Mesenchymal stem cell (in vitro differentiated cells and primary cell): ENCODE data around the gene ATP6V1G2.

Source experiments
- DNase-seq: peaks from one replicate; pipeline ENCODE4 v3.0.0-alpha.2; 2013
- H2AFZ ChIP-seq: one replicate; pipeline ENCODE4 v1.6.1; 2013; ENCODE audit warnings: low read depth, mild to moderate bottlenecking, control low read depth, inconsistent platforms, low read length, moderate library complexity
- H2AK5ac ChIP-seq: 2 replicates; pipeline ENCODE4 v1.6.1; 2013; ENCODE audit warnings: low read length, moderate library complexity, mild to moderate bottlenecking, inconsistent platforms; ENCODE audit not compliant: severe bottlenecking
- H2BK120ac ChIP-seq: one replicate; pipeline ENCODE4 v1.6.1; 2013; ENCODE audit warnings: low read depth, mild to moderate bottlenecking, inconsistent platforms, low read length, moderate library complexity
- H2BK12ac ChIP-seq, 2 experiments: one replicate each; pipeline ENCODE4 v1.6.1; 2013; ENCODE audit warnings: inconsistent platforms in 2 of 2, low read length in 2 of 2, mild to moderate bottlenecking in 2 of 2, moderate library complexity in 2 of 2, control low read depth in 1 of 2
- H2BK15ac ChIP-seq: one replicate; pipeline ENCODE4 v1.6.1; 2013; ENCODE audit warnings: mild to moderate bottlenecking, low read depth, inconsistent platforms; ENCODE audit not compliant: poor library complexity, severe bottlenecking
- H2BK5ac ChIP-seq: 2 replicates; pipeline ENCODE4 v1.6.1; 2013; ENCODE audit warnings: low read depth, mild to moderate bottlenecking, low read length, control low read depth, inconsistent platforms; ENCODE audit not compliant: poor library complexity, severe bottlenecking
- H3K14ac ChIP-seq, 2 experiments: one replicate each; pipeline ENCODE4 v1.6.1; 2013; ENCODE audit warnings: inconsistent platforms in 2 of 2, low read length in 2 of 2, control low read depth in 1 of 2, mild to moderate bottlenecking in 1 of 2, moderate library complexity in 1 of 2
- H3K18ac ChIP-seq, 2 experiments: one replicate each; pipeline ENCODE4 v1.6.1; 2013; ENCODE audit warnings: inconsistent platforms in 2 of 2, low read length in 2 of 2, control low read depth in 1 of 2, low read depth in 1 of 2, mild to moderate bottlenecking in 1 of 2
- H3K23ac ChIP-seq, 2 experiments: one replicate each; pipeline ENCODE4 v1.6.1; 2013; ENCODE audit warnings: inconsistent platforms in 2 of 2, low read length in 2 of 2, mild to moderate bottlenecking in 2 of 2, moderate library complexity in 2 of 2, control low read depth in 1 of 2
- H3K27ac ChIP-seq: 2 replicates; pipeline ENCODE4 v1.5.1; 2013; ENCODE audit warnings: mild to moderate bottlenecking, moderate library complexity, low read length, control low read depth, inconsistent platforms; ENCODE audit not compliant: poor library complexity, severe bottlenecking
- H3K27me3 ChIP-seq, 2 experiments: 2 replicates each; pipeline versions ENCODE4 v1.6.1 to v1.7.0; 2013; ENCODE audit warnings: low read length in 2 of 2, mild to moderate bottlenecking in 2 of 2, moderate library complexity in 2 of 2, control low read depth in 1 of 2, inconsistent platforms in 1 of 2; ENCODE audit not compliant: control insufficient read depth in 1 of 2, insufficient read depth in 1 of 2
- H3K36me3 ChIP-seq, 2 experiments: 2 replicates each; pipeline versions ENCODE4 v1.6.1 to v1.7.0; 2013; ENCODE audit warnings: low read length in 2 of 2, control low read depth in 1 of 2, inconsistent platforms in 1 of 2, low read depth in 1 of 2, mild to moderate bottlenecking in 1 of 2; ENCODE audit not compliant: insufficient read depth in 2 of 2, control insufficient read depth in 1 of 2
- H3K4ac ChIP-seq, 2 experiments: one replicate each; pipeline ENCODE4 v1.6.1; 2013; ENCODE audit warnings: inconsistent platforms in 2 of 2, low read length in 2 of 2, mild to moderate bottlenecking in 2 of 2, moderate library complexity in 2 of 2, control low read depth in 1 of 2, low read depth in 1 of 2
- H3K4me1 ChIP-seq: 2 replicates; pipeline ENCODE4 v1.6.1; 2013; ENCODE audit warnings: low read depth, low read length, control low read depth; ENCODE audit not compliant: control insufficient read depth, insufficient read depth
- H3K4me2 ChIP-seq: 2 replicates; pipeline ENCODE4 v1.6.1; 2013; ENCODE audit warnings: low read length, mild to moderate bottlenecking, inconsistent platforms; ENCODE audit not compliant: poor library complexity, severe bottlenecking
- H3K4me3 ChIP-seq, 2 experiments: 2 replicates each; pipeline versions ENCODE4 v1.5.1 to v1.7.0; 2013; ENCODE audit warnings: low read length in 2 of 2, mild to moderate bottlenecking in 2 of 2, control low read depth in 1 of 2, low read depth in 1 of 2; ENCODE audit not compliant: insufficient read depth in 1 of 2
- H3K79me1 ChIP-seq: replicated peaks from 2 replicates; pipeline ENCODE4 v1.6.1; 2013; ENCODE audit warnings: mild to moderate bottlenecking, control low read depth, low read length, inconsistent platforms; ENCODE audit not compliant: poor library complexity, severe bottlenecking
- H3K9ac ChIP-seq: 2 replicates; pipeline ENCODE4 v1.7.0; 2013; ENCODE audit warnings: mild to moderate bottlenecking, low read length, moderate library complexity
- H3K9me3 ChIP-seq: 2 replicates; pipeline ENCODE4 v1.7.0; 2013; ENCODE audit warnings: mild to moderate bottlenecking, low read length; ENCODE audit not compliant: control insufficient read depth
- H4K8ac ChIP-seq: one replicate; pipeline ENCODE4 v1.6.1; 2013; ENCODE audit warnings: inconsistent platforms, mild to moderate bottlenecking, low read length, moderate library complexity
- H4K91ac ChIP-seq: one replicate; pipeline ENCODE4 v1.6.1; 2013; ENCODE audit warnings: mild to moderate bottlenecking, low read length, inconsistent platforms
- WGBS: methylation state at CpG from one replicate; pipeline ENCODE4 v1.1.7; 2013; ENCODE audit warnings: mixed read lengths; 5-methylcytosine and 5-hydroxymethylcytosine counted together

Gene ATP6V1G2

DNA sequence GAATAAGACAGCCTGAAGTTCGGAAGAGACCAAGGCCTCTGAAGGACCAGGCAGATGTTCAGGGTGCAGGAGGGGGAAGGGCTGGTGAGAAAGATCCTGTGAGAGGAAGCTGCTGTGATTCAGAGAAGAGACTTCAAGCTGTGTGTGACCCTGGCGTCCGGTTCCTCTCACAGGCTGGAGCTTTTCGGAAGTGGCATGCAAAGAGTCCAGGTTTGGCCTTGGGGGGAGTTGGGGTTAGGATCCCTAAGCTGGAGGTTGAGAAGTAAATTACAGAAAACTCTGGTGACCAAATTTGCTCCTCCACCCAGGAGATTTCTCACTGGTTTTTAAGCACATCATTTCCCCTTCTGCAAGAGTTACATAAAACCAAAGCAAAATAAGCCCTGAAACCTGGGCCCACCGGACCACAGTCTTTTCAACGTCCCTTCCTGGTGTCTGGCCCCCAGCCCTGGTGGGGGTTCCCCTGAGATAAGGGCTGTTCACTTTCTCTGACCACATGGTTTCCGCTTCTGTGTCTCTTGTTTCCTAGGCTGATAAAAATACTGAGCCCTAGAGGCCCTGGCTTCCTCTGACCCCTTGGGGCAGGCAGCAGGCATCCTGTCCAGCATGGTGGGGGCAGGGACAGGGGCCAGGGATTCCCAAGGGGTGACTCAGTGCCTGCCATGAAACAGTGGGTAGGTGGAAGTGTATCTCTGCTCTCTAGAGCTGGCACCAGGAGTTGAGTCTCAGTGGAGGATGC lies 13.7 kb upstream of the ATP6V1G2 start:
- Histone ChIP-seq H3K4ac (peak overlapping the region; percentile 5 to 78), H3K4me1 (peaks cover 25% of the 10 kb centered on the region), H3K27me3 (no peaks in the 10 kb centered on the region), H3K14ac (peak overlapping the region in 1 of 2 experiments; percentile 6), H2AK5ac (peak overlapping the region; percentile 9), H3K27ac (peak overlapping the region; percentile 85), H3K79me1 (peaks cover 20% of the 10 kb centered on the region), H3K9ac (peak overlapping the region; percentile 18), H3K18ac (peak overlapping the region; percentile 93 to 95), H3K4me2 (no peak overlapping the region), H3K36me3 (peaks cover 31 to 52% of the 10 kb centered on the region in 2 experiments), H2AFZ (no peak overlapping the region), H4K8ac (peak overlapping the region; percentile 65), H3K23ac (no peak overlapping the region), H2BK15ac (no peak overlapping the region), H3K4me3 (no peak overlapping the region), H2BK5ac (peak overlapping the region; percentile 49), H2BK12ac (peak overlapping the region; percentile 7 to 93), H4K91ac (peak overlapping the region; percentile 70), H3K9me3 (no peaks in the 10 kb centered on the region), H2BK120ac (peak overlapping the region; percentile 96)
- DNase-seq = peak; percentile 80
- 2% methylated on average over 7 of the region's 7 CpGs for WGBS

DNA sequence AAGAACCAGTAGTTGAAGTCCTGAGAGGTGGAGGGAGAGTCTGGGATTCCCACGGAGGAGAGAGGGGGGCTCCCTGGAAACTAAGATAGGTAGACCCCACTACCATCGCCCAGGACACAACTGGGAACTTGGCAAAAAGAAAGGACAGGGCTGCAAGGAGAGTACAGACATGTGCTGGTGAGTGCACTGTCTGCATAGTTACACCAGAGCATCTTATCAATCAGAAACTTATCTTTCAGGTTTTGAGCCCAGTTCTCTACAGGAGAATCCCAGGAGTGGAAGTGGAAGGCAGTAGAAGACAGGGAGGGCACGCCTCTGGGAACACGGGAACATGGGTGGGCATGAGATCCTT lies 13.2 kb upstream of the ATP6V1G2 start:
- peaks cover 20% of the 10 kb centered on the region for H3K79me1 ChIP-seq
- WGBS = 55% methylated on average over 4 of the region's 4 CpGs

GRCh38 chr6:31558631-31559500 lies 12.5 kb upstream of the ATP6V1G2 start:
- H4K8ac ChIP-seq = peak overlapping the region; percentile 79
- H3K9ac ChIP-seq = no peak overlapping the region
- H2BK5ac ChIP-seq = peak overlapping the region; percentile 48
- H3K14ac ChIP-seq = peak overlapping the region in 1 of 2 experiments; percentile 45
- no peak overlapping the region for H3K23ac ChIP-seq
- 80% methylated on average over 14 of the region's 14 CpGs for WGBS
- H3K4me1 ChIP-seq = peaks cover 25% of the 10 kb centered on the region
- H3K4ac ChIP-seq = peak overlapping the region; percentile 5 to 93
- peak overlapping the region; percentile 85 for H3K27ac ChIP-seq
- H3K79me1 ChIP-seq = peaks cover 22% of the 10 kb centered on the region
- peak overlapping the region; percentile 57 for H2AK5ac ChIP-seq
- peak overlapping the region; percentile 59 to 93 for H2BK12ac ChIP-seq
- H3K4me3 ChIP-seq = no peak overlapping the region
- H3K4me2 ChIP-seq = no peak overlapping the region
- peak overlapping the region; percentile 96 for H2BK120ac ChIP-seq
- peak overlapping the region; percentile 98 for H2BK15ac ChIP-seq
- peaks cover 31 to 64% of the 10 kb centered on the region in 2 experiments for H3K36me3 ChIP-seq
- H3K18ac ChIP-seq = peak overlapping the region; percentile 93 to 95
- no peaks in the 10 kb centered on the region for H3K27me3 ChIP-seq
- no peaks in the 10 kb centered on the region for H3K9me3 ChIP-seq
- H2AFZ ChIP-seq = no peak overlapping the region
- H4K91ac ChIP-seq = peak overlapping the region; percentile 93
- DNase-seq = peak; percentile 40

More for the DNA sequence above, 13.2 kb upstream of the ATP6V1G2 start:
- Histone ChIP-seq H2BK120ac (peak overlapping the region; percentile 96), H3K4me1 (peaks cover 25% of the 10 kb centered on the region), H3K14ac (peak overlapping the region in 1 of 2 experiments; percentile 6), H4K91ac (peak overlapping the region; percentile 45), H3K9ac (peak overlapping the region; percentile 18), H3K27me3 (no peaks in the 10 kb centered on the region), H3K4me2 (no peak overlapping the region), H2AFZ (no peak overlapping the region), H3K36me3 (peaks cover 31 to 56% of the 10 kb centered on the region in 2 experiments), H3K4me3 (no peak overlapping the region), H3K23ac (peak overlapping the region in 1 of 2 experiments; percentile 61), H2BK15ac (peak overlapping the region; percentile 91), H3K9me3 (no peaks in the 10 kb centered on the region), H4K8ac (peak overlapping the region; percentile 20), H2AK5ac (peak overlapping the region; percentile 57), H3K18ac (peak overlapping the region; percentile 93 to 95), H2BK12ac (peak overlapping the region; percentile 59 to 93), H3K4ac (peak overlapping the region; percentile 5), H2BK5ac (peak overlapping the region; percentile 48), H3K27ac (peak overlapping the region; percentile 85)
- DNase-seq = no peak

DNA sequence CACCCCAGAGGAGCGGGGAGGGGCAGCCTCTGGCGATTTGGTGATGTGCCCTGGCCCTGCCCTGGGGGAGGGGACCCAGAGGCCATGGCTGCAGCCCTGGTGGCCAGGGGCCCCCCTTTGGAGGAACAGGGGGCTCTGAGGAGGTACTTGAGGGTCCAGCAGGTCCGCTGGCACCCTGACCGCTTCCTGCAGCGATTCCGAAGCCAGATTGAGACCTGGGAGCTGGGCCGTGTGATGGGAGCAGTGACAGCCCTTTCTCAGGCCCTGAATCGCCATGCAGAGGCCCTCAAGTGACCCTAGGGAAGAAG lies 11.9 kb upstream of the ATP6V1G2 start:
- Histone ChIP-seq H2BK12ac (peak overlapping the region; percentile 59 to 82), H3K27ac (no peak overlapping the region), H3K27me3 (no peaks in the 10 kb centered on the region), H4K8ac (peak overlapping the region; percentile 79), H2AFZ (no peak overlapping the region), H2AK5ac (peak overlapping the region; percentile 34), H3K9ac (no peak overlapping the region), H3K23ac (no peak overlapping the region), H2BK120ac (peak overlapping the region; percentile 96), H3K4me1 (peaks cover 25% of the 10 kb centered on the region), H3K36me3 (peaks cover 31 to 69% of the 10 kb centered on the region in 2 experiments), H4K91ac (peak overlapping the region; percentile 93), H2BK15ac (peak overlapping the region; percentile 98), H3K4ac (peak overlapping the region; percentile 6 to 93), H3K14ac (no peak overlapping the region), H3K18ac (peak overlapping the region; percentile 56 to 95), H3K4me3 (no peak overlapping the region), H3K9me3 (no peaks in the 10 kb centered on the region), H3K79me1 (peaks cover 22% of the 10 kb centered on the region), H3K4me2 (no peak overlapping the region), H2BK5ac (no peak overlapping the region)
- no peak for DNase-seq
- WGBS = 98% methylated on average over 8 of the region's 8 CpGs
